HG02588 (cell line): ENCODE results near the gene CHST3.

Experiments used
- ATAC-seq: cut with Tn5 transposase; IDR thresholded peaks from one replicate; pipeline ENCODE4 v1.9.1; 2021; ENCODE audit warnings: mild to moderate bottlenecking, moderate library complexity; ENCODE audit not compliant: unreplicated experiment

Gene CHST3

DNA sequence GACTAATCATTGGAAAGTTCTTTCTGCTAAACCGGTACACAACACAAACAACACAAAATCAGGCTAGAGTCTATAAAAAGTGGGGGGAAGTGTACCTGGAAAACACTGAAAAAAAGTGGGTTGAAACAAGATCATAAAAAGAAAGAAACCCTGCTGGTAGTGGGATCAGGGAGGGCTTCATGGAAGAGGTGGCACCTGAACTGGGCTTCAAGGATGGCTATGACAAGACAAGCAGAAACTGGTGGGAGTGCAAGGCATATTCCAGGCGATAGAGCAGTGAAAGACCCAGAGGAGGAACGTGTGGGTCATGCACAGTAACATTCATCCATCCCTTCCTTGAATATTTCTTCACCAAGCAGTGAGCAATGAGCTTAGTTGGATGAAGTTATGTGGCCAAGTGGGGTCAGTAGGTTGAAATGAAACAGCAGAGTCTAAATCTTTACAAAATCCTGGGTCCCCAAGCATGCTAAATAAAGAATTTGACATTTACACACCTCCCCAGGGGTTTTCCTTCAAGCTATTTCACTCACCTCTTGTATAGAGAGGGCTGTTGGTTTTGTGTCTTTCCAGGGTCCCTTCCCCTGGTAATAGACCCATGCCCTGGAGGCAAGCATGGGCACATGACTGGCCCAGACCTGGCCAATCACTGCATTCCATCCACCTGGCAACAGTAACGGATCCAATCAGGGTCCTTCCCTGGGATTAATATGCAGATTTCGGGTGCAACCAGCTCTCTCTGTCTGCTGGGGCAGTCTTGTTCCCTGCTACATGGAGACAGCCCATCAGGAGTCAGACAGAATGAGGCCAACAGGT lies 86.0 kb downstream of the CHST3 start:
- no peak for ATAC-seq

DNA sequence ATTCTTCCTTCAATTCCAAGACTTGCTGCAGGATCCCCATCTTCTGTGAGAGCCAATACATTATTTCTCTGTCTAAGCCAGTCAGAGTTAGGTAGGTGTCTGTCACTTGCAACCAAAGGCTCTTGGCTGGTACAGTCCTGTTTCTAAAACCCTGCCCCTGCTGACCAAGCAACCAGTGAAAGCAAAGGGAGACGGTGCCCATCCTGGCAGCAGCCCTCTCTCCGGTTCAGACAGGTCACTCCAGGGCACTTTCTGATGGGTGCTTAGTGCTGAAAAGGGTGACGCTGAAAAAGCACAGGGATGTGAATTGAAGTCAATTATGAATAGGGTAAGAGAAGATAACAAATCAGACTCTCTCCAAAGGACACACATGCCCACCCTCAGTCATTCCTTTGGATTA lies 86.7 kb downstream of the CHST3 start:
- ATAC-seq: no peak

DNA sequence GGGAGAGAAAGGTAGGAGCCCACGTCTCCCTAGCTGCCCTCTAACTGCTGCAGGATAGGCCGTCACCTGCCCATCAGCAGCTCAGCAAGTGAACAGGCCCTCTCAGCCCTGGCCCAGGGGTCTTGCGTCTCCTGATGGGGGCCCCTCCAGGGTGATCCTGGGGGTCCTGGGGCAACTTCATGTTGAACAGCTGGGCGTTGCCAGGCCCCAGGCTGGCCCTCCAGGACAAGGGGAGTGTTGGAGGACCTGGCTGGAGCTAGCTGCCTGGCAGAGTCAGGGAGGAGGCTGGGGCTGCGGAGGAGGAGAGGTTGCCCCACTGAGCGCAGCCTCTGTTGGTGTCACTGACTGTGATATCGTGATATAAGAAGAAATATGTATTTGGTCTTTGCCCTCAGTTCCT lies 89.5 kb downstream of the CHST3 start:
- no peak for ATAC-seq

DNA sequence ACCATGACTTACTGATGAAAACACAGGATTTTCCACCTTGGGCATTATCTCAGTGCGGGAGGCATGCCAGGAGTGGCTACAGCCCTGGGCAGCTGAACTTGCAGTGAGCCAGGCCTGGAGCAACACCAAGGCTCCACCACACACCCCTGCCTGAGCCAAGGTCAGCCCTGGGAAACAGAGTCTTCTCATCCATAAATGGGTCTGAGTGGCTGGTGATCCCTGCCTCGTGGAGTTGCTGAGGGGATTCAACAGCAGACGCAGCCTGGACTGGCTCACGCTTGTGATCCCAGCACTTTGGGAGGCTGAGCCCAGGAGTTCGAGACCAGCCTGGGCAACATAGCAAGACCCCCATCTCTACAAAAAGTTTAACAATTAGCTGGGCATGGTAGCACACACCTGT lies 91.9 kb downstream of the CHST3 start:
- ATAC-seq: no peak

DNA sequence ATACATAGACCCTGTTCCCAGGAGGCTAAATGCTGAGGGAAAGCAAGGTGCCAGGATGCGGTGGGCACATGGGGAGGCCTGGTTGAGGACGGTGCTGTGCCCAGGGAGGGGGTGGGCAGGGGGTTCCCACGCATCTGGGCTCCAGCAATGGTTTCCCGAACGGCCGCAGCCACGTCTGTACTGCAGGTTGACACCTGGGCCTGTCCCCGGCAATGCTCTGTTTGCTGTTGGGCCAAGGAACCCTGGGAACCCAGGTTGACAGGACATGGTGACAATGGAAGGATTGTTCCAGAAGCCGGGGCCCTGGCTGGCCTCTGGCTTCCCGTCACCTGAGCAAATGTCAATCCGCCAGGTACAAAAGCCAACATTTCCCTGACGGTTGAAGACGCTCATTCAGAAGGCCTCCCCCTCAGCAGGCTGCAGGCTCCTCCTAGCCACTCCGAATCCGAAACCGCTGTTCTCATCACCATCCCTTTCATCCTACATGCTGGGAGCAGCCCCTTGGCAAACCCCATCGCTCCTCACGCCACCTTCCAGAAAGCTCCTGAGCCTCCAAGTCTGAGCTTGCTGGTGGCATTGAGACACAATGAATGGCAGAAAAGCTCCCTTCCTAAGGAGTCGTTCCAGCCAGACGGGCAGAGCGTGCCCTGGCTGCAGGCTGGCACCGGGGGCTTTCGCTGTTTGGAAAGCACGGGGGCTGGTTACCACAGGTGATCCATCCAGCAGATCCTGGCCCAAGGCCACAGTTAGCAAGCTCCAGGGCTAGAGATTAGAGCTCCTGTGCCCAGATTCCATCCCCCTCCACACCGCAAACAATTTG lies 92.9 kb downstream of the CHST3 start:
- no peak for ATAC-seq

DNA sequence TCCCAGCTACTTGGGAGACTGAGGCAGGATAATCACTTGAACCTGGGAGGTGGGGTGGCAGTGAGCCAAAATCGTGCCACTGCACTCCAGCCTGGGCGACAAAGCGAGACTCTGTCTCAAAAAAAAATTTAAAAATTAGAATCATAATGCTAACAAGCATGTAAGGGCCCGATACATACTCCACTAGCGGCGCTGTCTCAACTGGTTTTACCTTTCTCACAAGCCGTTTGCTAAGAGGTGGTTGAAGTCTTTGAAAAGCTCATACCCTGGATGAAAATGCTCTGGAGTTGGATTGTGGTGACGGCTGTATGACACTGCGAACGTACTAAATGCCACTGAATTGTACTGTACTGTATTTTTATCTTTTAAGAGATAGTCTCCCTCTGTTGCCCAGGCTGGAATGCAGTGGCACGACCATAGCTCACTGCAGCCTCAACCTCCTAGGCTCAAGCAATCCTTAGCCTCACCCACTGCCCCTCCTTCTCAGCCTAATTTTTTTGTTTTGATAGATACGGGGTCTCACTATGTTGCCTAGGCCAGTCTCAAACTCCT lies 94.2 kb downstream of the CHST3 start:
- ATAC-seq: no peak

DNA sequence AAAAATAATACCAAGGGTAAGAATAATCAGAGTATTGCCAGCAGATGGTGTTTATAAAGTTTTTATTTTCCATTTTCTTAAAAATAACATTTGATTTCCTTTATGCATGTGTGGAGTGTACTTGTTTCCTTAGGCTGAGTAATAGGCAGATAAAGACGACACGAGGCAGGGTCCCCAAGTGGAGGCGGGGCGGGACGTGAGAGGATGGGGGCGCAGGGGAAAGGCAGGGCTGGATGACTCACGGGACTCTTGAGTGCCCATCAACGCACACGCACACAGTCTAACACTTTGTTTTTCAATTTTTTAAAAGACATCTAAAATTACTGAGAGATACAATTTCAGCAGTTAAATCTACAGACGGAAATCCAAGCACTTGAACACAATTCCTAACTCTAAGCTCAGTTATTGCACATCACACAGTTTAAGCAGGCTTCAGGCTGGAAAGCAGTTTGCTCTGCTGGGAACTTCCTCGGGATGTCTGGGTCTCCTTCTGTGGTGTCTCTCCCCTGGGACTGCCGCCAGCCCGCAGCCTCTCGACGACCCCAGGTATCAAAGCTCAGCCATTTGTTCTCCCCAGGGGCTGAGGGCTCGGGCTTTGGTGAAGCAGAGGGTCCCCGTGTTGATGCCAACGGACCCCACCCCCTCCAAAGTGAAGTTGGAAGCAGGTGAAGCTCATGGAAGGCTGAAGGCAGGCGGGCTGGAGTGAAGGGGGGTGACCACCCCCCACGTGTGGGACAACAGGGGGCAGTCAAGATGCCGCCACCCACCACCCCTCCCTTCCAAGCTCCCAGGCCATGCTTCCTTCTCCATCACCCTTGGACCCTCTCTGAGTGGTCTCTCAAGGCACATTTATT lies 95.0 kb downstream of the CHST3 start:
- no peak for ATAC-seq

DNA sequence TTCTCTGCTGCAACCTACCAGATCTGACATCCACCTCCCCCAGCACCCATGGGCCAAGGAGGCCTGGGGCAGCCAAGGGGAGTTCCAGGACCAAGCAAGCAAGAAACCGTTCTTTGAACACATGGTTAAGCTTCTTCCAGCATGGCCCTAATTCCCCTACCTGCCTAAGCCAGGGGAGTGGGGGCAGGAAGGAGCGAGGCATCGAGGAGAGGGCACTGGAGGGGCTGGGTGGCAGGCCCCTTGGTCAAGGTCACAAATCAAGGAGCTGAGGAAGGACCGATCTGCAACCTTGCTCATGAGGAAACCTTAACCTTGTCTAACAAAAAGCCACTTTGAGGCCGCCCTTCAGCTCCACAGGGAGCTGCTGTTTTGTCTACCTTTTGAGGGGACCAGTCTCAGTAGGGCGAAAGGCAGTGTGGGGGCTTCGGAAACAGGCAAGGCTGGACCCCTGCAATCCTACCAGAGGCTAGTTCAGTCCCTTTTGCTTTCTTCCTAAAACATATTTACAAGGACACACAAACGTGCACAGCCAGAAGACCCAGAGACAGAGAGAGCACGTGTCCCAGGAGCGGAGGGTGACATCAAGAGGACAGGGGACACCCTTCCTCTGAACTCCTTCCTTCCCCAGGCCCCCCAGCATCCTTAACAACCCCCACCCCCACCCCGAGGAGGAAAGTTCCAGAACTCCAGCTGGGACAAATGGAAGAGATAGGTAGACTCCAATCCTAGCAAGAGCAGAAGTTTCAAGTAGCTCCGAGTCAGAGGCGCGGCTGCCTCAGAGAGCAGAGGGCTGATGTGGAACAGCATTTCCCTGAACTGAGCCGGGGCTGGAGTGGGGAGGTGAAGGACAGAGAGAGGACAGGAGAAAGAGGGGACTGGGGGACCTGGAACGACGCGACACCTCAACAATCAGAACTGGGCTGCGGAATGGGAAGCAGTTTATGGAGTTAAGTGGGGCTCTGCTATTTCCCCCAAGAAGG lies 95.9 kb downstream of the CHST3 start:
- no peak for ATAC-seq

DNA sequence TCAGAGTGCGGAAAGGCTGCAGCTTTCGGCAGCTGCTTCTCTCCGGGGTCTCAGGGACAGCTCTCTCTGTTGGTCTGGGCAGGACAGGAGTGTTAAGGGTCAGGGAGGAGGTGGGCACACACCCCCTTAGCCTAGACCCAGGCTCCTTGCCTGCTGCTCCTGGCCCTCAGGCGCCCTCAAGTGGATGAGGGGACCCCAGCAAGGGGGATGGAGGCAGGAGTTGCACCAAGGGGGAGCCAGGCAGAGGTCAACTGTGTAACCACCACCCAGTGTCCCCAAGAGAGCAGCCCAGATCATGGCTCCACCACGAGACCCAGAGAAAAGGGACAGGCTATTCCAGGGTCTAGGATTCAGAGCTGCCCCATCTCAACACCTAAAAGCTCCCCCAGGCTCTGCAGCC lies 97.3 kb downstream of the CHST3 start:
- ATAC-seq: no peak

DNA sequence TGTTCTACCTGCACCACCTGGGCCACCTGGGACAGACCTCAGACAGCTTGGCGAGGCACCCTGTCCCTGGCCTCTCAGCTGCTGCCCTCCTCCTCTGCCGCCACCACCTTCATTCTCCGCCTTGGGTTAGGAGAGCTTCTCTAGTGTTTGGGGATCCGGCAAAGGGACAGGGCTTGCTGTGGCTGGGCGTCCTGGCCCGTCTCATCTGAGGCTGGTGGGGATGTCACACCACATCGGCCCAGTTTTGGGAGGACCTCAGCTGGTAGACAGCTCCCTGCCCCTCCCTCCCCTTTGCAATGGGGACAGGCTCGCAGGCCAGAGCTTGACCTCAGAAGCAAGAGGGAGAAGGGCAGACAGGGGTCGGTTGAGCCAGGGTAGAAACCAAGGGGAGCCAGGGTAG lies 97.7 kb downstream of the CHST3 start:
- no peak for ATAC-seq

DNA sequence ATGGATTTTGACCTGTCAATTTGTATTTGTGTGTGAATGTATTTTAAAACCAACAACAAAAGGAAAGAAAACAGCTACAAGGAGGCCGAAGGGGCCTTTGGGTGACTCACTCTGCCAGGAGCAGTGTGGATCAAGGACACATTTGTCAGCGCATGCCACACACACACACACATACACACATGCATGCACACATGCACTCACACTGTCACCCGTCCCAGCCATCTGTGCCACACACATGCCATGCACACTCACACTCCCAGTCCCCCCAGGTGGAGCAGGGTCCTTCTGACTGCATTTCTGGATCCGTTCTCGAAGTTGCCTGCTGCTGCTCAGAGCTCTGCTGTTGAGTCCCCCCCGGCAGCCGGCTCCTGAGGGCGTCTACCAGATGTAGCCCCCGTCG lies 98.2 kb downstream of the CHST3 start:
- ATAC-seq: no peak
